SK-N-SH treated with all-trans-retinoic acid at 6 μM for 48 hours (cell line): ENCODE results near the gene TLR2.

Experiments
- ARNTL ChIP-seq: fragments of 450-650 bp; formaldehyde crosslinking; IDR thresholded peaks from 2 replicates; pipeline ENCODE4 v1.5.0; 2020; ENCODE audit warnings: low read depth, mild to moderate bottlenecking, moderate library complexity, borderline replicate concordance
- ESRRG ChIP-seq: fragments of 250-450 bp; sonication (Bioruptor Pico); IDR thresholded peaks from 2 replicates; pipeline ENCODE4 v1.6.1; 2021; ENCODE audit warnings: mild to moderate bottlenecking
- GLIS3 ChIP-seq: fragments of 250-450 bp; sonication (Bioruptor Pico); IDR thresholded peaks from 2 replicates; pipeline ENCODE4 v1.5.0; 2020; ENCODE audit warnings: mild to moderate bottlenecking, moderate library complexity
- PATZ1 ChIP-seq: fragments of 250-450 bp; sonication (Bioruptor Pico); IDR thresholded peaks from 2 replicates; pipeline ENCODE4 v1.8.0; 2020; ENCODE audit warnings: mild to moderate bottlenecking, moderate library complexity, borderline replicate concordance
- RARB ChIP-seq: fragments of 250-450 bp; sonication (Bioruptor Pico); IDR thresholded peaks from 2 replicates; pipeline ENCODE4 v1.8.0; 2021; ENCODE audit warnings: mild to moderate bottlenecking, moderate library complexity
- ZFP30 ChIP-seq: fragments of 450-650 bp; formaldehyde crosslinking; IDR thresholded peaks from 2 replicates; pipeline ENCODE4 v1.5.0; 2022; ENCODE audit warnings: mild to moderate bottlenecking, moderate library complexity
- ZNF70 ChIP-seq: fragments of 450-650 bp; formaldehyde crosslinking; IDR thresholded peaks from 2 replicates; pipeline ENCODE4 v1.5.0; 2020; ENCODE audit warnings: mild to moderate bottlenecking, moderate library complexity

GRCh38 chr4:153637201-153637600 is 46.9 kb upstream of the TLR2 start:
- TF ChIP-seq ZFP30: no peak
- TF ChIP-seq GLIS3: no peak
- no peak for TF ChIP-seq PATZ1 (CRISPR knock-in tag)
- TF ChIP-seq RARB (CRISPR knock-in tag): no peak
- no peak for TF ChIP-seq ZNF70 (CRISPR knock-in tag)
- no peak for TF ChIP-seq ARNTL (CRISPR knock-in tag)
- TF ChIP-seq ESRRG (CRISPR knock-in tag): no peak
